Lung (tissue), 12 donors: ENCODE data around the gene ZMIZ2. TPM values are rescaled to one million over a fixed set of nuclear protein-coding genes. Genes with fewer than 3 reads are reported as not detected.

Experiments used
- ATAC-seq: fragments of 200-7000 bp; cut with Tn5 transposase; one replicate; pipeline ENCODE4 v1.9.1; 2020; ENCODE audit warnings: moderate number of reproducible peaks; ENCODE audit not compliant: insufficient read depth, low FRiP score
- DNase-seq, 3 donors: peaks; one replicate each; pipeline ENCODE4 v3.0.0-alpha.2; 2013 to 2017
- H3K27ac ChIP-seq, 2 donors: one replicate each; pipeline ENCODE4 v1.5.1; 2013; ENCODE audit warnings: mild to moderate bottlenecking in 2 of 2, moderate library complexity in 2 of 2, control low read depth in 1 of 2, inconsistent platforms in 1 of 2, low read depth in 1 of 2, low read length in 1 of 2
- H3K27me3 ChIP-seq, 3 donors: one replicate each; pipeline ENCODE4 v1.5.1; 2013; ENCODE audit warnings: low read length in 2 of 3; ENCODE audit not compliant: control insufficient read depth in 3 of 3, insufficient read depth in 3 of 3
- H3K36me3 ChIP-seq, 4 donors: one replicate each; pipeline ENCODE4 v1.5.1; 2013; ENCODE audit warnings: low read length in 4 of 4, mild to moderate bottlenecking in 1 of 4, moderate library complexity in 1 of 4; ENCODE audit not compliant: control insufficient read depth in 4 of 4, insufficient read depth in 4 of 4
- H3K4me1 ChIP-seq, 5 donors: one replicate each; pipeline ENCODE4 v1.5.1; 2013; ENCODE audit warnings: low read length in 5 of 5, mild to moderate bottlenecking in 2 of 5, moderate library complexity in 1 of 5; ENCODE audit not compliant: control insufficient read depth in 5 of 5, insufficient read depth in 5 of 5
- H3K4me3 ChIP-seq: one replicate; pipeline ENCODE4 v1.5.1; 2013; ENCODE audit warnings: mild to moderate bottlenecking, control low read depth, moderate library complexity
- H3K9ac ChIP-seq, 2 donors: one replicate each; pipeline ENCODE4 v1.5.1; 2013; ENCODE audit warnings: low read length in 2 of 2, control low read depth in 1 of 2; ENCODE audit not compliant: insufficient read depth in 1 of 2
- H3K9me3 ChIP-seq, 4 donors: one replicate each; pipeline ENCODE4 v1.5.1; 2013; ENCODE audit warnings: low read length in 3 of 4, mild to moderate bottlenecking in 1 of 4, moderate library complexity in 1 of 4; ENCODE audit not compliant: control insufficient read depth in 4 of 4, insufficient read depth in 3 of 4
- CTCF ChIP-seq: IDR thresholded peaks from 2 replicates; pipeline ENCODE4 v1.5.1; 2012; ENCODE audit warnings: mild to moderate bottlenecking; ENCODE audit errors: control extremely low read depth, extremely low read depth
- WGBS, 2 donors: extraction: QIAGEN DNeasy Blood & Tissue Kit; methylation state at CpG; one replicate each; pipeline ENCODE4 v1.1.7; 2013; 5-methylcytosine and 5-hydroxymethylcytosine counted together
- polyA plus RNA-seq, 2 donors: library from polyadenylated mRNA; stranded (reverse); fragments of 200-250 nt; gene quantifications; one replicate each; pipeline ENCODE4 v1.2.1, GENCODE V29; 2013
- total RNA-seq, 2 donors: library from RNA; depleted of rRNA in 1 of 2; stranded (reverse); fragments of >200 nt in 1 of 2; gene quantifications; one replicate each; pipeline ENCODE4 v1.2.1, GENCODE V29; 2014 to 2021
- donor health status: control.
- donor health status: control.
- donor health status: Bipolar disorder and iron deficiency.
- donor health status: healthy.
- donor health status: DM: yes; HTN: yes; CAD: no.

The ZMIZ2 gene
- total and polyA plus RNA-seq, 4 donors: 26.2 to 103 (median 53.7) TPM

DNA sequence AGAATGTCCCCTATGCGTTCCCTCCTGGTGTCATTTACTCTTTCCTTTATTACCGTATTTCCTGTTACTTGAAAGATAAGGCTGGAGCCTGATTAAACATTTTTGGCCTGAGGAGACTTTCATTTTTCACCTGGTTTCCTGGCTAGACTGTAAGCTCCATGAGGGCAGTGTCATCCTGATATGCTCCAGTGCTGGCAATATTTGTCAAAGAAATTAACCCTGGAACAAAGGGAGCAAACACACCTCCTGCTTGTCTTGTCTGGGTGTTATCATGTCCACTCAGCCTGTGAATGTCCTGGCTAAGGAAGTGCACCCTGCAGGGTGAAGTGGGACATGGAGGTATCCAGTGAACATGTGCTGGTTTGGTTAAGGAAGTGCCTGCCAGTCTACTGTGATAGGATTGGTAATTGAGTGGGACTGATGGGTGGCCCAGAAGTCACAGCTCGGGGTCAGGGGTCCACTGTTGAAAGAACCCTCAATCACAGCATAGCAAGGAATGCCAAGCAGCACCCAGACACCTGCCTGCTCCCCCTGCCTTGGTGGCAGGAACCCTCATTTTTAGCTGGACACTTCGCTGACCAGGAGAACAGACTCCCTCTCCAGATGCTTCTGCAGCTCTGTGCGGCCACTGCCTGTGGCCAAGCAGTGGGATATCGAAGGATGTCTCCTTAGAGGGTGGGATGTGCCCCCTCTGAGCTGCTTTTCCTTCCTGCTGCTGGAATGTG, 26.9 kb downstream of the ZMIZ2 start:
- 83 to 87% methylated on average over 6 of the region's 6 CpGs for WGBS, 2 donors
- no peak for TF ChIP-seq CTCF
- Histone ChIP-seq H3K9me3 (no peaks in the 10 kb centered on the region), H3K4me3 (no peak overlapping the region), H3K27me3 (no peaks in the 10 kb centered on the region), H3K4me1 (no peaks in the 10 kb centered on the region), H3K36me3 (no peaks in the 10 kb centered on the region), H3K27ac (no peak overlapping the region), H3K9ac (no peak overlapping the region)
- DNase-seq (no peak), ATAC-seq (no peak)

GRCh38 chr7:44776211-44776610, 27.6 kb downstream of the ZMIZ2 start:
- H3K4me3 ChIP-seq: no peak overlapping the region
- no peak overlapping the region for H3K27ac ChIP-seq
- WGBS, 2 donors: 73 to 84% methylated on average over 3 of the region's 3 CpGs
- no peak overlapping the region for H3K9ac ChIP-seq
- ATAC-seq (no peak), DNase-seq (no peak)
- H3K36me3 ChIP-seq: no peaks in the 10 kb centered on the region
- no peaks in the 10 kb centered on the region for H3K4me1 ChIP-seq
- TF ChIP-seq CTCF: no peak
- H3K27me3 ChIP-seq: no peaks in the 10 kb centered on the region
- H3K9me3 ChIP-seq: no peaks in the 10 kb centered on the region

GRCh38 chr7:44782460-44782859, 33.8 kb downstream of the ZMIZ2 start:
- no peak for TF ChIP-seq CTCF
- H3K4me1 ChIP-seq: no peaks in the 10 kb centered on the region
- no peak overlapping the region for H3K9ac ChIP-seq
- H3K36me3 ChIP-seq: no peaks in the 10 kb centered on the region
- ATAC-seq (no peak), DNase-seq (no peak)
- WGBS, 2 donors: 98 to 100% methylated on average over 1 of the region's 1 CpG
- H3K4me3 ChIP-seq: no peak overlapping the region
- H3K27me3 ChIP-seq: no peaks in the 10 kb centered on the region
- peaks cover 0 to 6% (median 3%) of the 10 kb centered on the region in 4 donors for H3K9me3 ChIP-seq
- no peak overlapping the region for H3K27ac ChIP-seq

GRCh38 chr7:44783407-44783806, 34.8 kb downstream of the ZMIZ2 start:
- Histone ChIP-seq H3K4me1 (no peaks in the 10 kb centered on the region), H3K27ac (no peak overlapping the region), H3K36me3 (no peaks in the 10 kb centered on the region), H3K27me3 (no peaks in the 10 kb centered on the region), H3K9ac (no peak overlapping the region), H3K4me3 (no peak overlapping the region), H3K9me3 (peaks cover 0 to 6% (median 3%) of the 10 kb centered on the region in 4 donors)
- no peak for DNase-seq
- ATAC-seq: no peak
- no peak for TF ChIP-seq CTCF
